ENCODE measurements around the gene ARIH1. TPM values are rescaled to one million over a fixed set of nuclear protein-coding genes. Genes with fewer than 3 reads are reported as not detected.
A peak's percentile ranks its signal among the peaks of the same experiment; 100 is the strongest.

ARIH1 gene
- total and polyA plus RNA-seq, 2 donors (not counting 3 experiments of a cell fraction or from before 2014, with no cell fraction given) = 25.1 to 144 TPM

GRCh38 chr15:72491768-72492167 is 17.6 kb downstream of the ARIH1 start:
- TF ChIP-seq EZH2 (IDR thresholded peaks at IDR 0.05; ENCODE audit: borderline replicate concordance, low read depth, low read length, severe bottlenecking) = no peak
- TF ChIP-seq FOS (IDR thresholded peaks at IDR 0.05; ENCODE audit: borderline replicate concordance, insufficient read depth, low read length) = peak; percentile 48
- H3K4me2 ChIP-seq (ENCODE audit: insufficient read depth, low read length) = peak overlapping the region; percentile 31
- H3K79me2 ChIP-seq (ENCODE audit: control insufficient read depth, insufficient read depth, low read length) = peaks cover 100% of the 10 kb centered on the region
- ChIA-PET POLR2A (no interaction called here), CTCF (interaction anchor here (0.6 kb wide), 1 partner anchor 763 kb away, joined by 3 read pairs; no protein-coding TSS in a partner anchor)
- FAIRE-seq (no peak), DNase-seq (ENCODE audit: low read depth, low spot score) (peak; percentile 23)
- H2AFZ ChIP-seq (ENCODE audit: low read depth, low read length) = no peak overlapping the region
- no peak overlapping the region for H3K9ac ChIP-seq (replicated peaks; ENCODE audit: extremely low read depth, insufficient read depth, low read length)
- H3K4me3 ChIP-seq (replicated peaks in 1 of 3; ENCODE audit: insufficient read depth in 1 of 3, low read depth in 1 of 3, low read length in 3 of 3) = no peak overlapping the region
- H3K27ac ChIP-seq (ENCODE audit: insufficient read depth, low read depth, low read length) = no peak overlapping the region
- H3K9me3 ChIP-seq (replicated peaks; ENCODE audit: control insufficient read depth, insufficient read depth, low read length) = no peaks in the 10 kb centered on the region
- H4K20me1 ChIP-seq (replicated peaks; ENCODE audit: control insufficient read depth, extremely low read depth, insufficient read depth, low read length) = peaks cover 53% of the 10 kb centered on the region
- no TSS peak for BruUV-seq (replicated peaks)
- no peaks in the 10 kb centered on the region for H3K9me1 ChIP-seq (replicated peaks; ENCODE audit: control insufficient read depth, extremely low read depth, insufficient read depth, low read length)
- dilution Hi-C loops (cut with MboI; ENCODE audit: extremely low pct_ligation_motif_present, low sequenced_read_pairs) (no loop called here), intact Hi-C loops (cut with micrococcal nuclease) (no loop called here)
- peaks cover 7% of the 10 kb centered on the region for H3K4me1 ChIP-seq (ENCODE audit: control insufficient read depth, extremely low read depth, insufficient read depth, low read length)
- no peaks in the 10 kb centered on the region for H3K27me3 ChIP-seq (ENCODE audit: control insufficient read depth in 2 of 2, insufficient read depth in 2 of 2, low read length in 2 of 2)
- H3K36me3 ChIP-seq (ENCODE audit: control insufficient read depth in 2 of 2, extremely low read depth in 1 of 2, insufficient read depth in 2 of 2, low read length in 2 of 2) = no peaks in the 10 kb centered on the region

GRCh38 chr15:72492733-72493132 is 18.6 kb downstream of the ARIH1 start:
- no peaks in the 10 kb centered on the region for H3K27me3 ChIP-seq (ENCODE audit: control insufficient read depth in 2 of 2, insufficient read depth in 2 of 2, low read length in 2 of 2)
- no peak overlapping the region for H3K4me3 ChIP-seq (replicated peaks in 1 of 3; ENCODE audit: insufficient read depth in 1 of 3, low read depth in 1 of 3, low read length in 3 of 3)
- H3K9me1 ChIP-seq (replicated peaks; ENCODE audit: control insufficient read depth, extremely low read depth, insufficient read depth, low read length) = no peaks in the 10 kb centered on the region
- H4K20me1 ChIP-seq (replicated peaks; ENCODE audit: control insufficient read depth, extremely low read depth, insufficient read depth, low read length) = peaks cover 52% of the 10 kb centered on the region
- ChIA-PET CTCF (interaction anchor here (0.9 kb wide), 1 partner anchor 22 kb away, joined by 3 read pairs; no protein-coding TSS in a partner anchor), POLR2A (no interaction called here)
- intact Hi-C loops (cut with micrococcal nuclease) = no loop called here
- no peaks in the 10 kb centered on the region for H3K36me3 ChIP-seq (ENCODE audit: control insufficient read depth in 2 of 2, extremely low read depth in 1 of 2, insufficient read depth in 2 of 2, low read length in 2 of 2)
- H3K27ac ChIP-seq (ENCODE audit: insufficient read depth, low read depth, low read length) = no peak overlapping the region
- no peak overlapping the region for H3K9ac ChIP-seq (replicated peaks; ENCODE audit: extremely low read depth, insufficient read depth, low read length)
- peaks cover 4% of the 10 kb centered on the region for H3K4me1 ChIP-seq (ENCODE audit: control insufficient read depth, extremely low read depth, insufficient read depth, low read length)
- H3K9me3 ChIP-seq (replicated peaks; ENCODE audit: control insufficient read depth, insufficient read depth, low read length) = no peaks in the 10 kb centered on the region
- dilution Hi-C loops (cut with MboI; ENCODE audit: extremely low pct_ligation_motif_present, low sequenced_read_pairs) = no loop called here
- no peak for DNase-seq (ENCODE audit: low read depth, low spot score)
- H2AFZ ChIP-seq (ENCODE audit: low read depth, low read length) = no peak overlapping the region
- FAIRE-seq = no peak
- no peak overlapping the region for H3K4me2 ChIP-seq (ENCODE audit: insufficient read depth, low read length)
- BruUV-seq (replicated peaks) = no TSS peak
- TF ChIP-seq CTCF (IDR thresholded peaks at IDR 0.05; ENCODE audit: extremely low read depth in 1 of 2, insufficient read depth in 1 of 2, low read depth in 1 of 2, low read length in 2 of 2) (no peak), MYC (IDR thresholded peaks at IDR 0.05; ENCODE audit: low read depth, low read length) (no peak), POLR2AphosphoS5 (IDR thresholded peaks at IDR 0.05; ENCODE audit: insufficient read depth, low read depth, low read length) (no peak), EZH2 (IDR thresholded peaks at IDR 0.05; ENCODE audit: borderline replicate concordance, low read depth, low read length, severe bottlenecking) (no peak), GATA2 (IDR thresholded peaks at IDR 0.05; ENCODE audit: insufficient read depth, insufficient read length, low read depth, low read length) (no peak), FOS (IDR thresholded peaks at IDR 0.05; ENCODE audit: borderline replicate concordance, insufficient read depth, low read length) (no peak), JUN (IDR thresholded peaks at IDR 0.05; ENCODE audit: borderline replicate concordance, insufficient read depth, insufficient read length, low read depth) (no peak), POLR2A (IDR thresholded peaks at IDR 0.05; ENCODE audit: low read depth, low read length) (no peak)
- TF ChIP-seq, protein P1, sequence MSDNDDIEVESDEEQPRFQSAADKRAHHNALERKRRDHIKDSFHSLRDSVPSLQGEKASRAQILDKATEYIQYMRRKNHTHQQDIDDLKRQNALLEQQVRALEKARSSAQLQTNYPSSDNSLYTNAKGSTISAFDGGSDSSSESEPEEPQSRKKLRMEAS (IDR thresholded peaks at IDR 0.05; ENCODE audit: insufficient read depth, insufficient read length) = no peak
- H3K79me2 ChIP-seq (ENCODE audit: control insufficient read depth, insufficient read depth, low read length) = peaks cover 100% of the 10 kb centered on the region

Measured in endothelial cell of umbilical vein (primary cell).